Stimulated activated CD4-positive, alpha-beta T cell treated with anti-CD3 and anti-CD28 coated beads, TNF-alpha, amount 100 ng/mL, for 1 hour (primary cell): ENCODE data around the gene RUNDC3A.

Experiments
- DNase-seq, 3 donors: peaks; one replicate each; pipeline ENCODE4 v3.0.0-alpha.2; 2020; ENCODE audit warnings: low read depth in 3 of 3, low spot score in 1 of 3

Gene RUNDC3A

GRCh38 chr17:44308320-44308818, at the start of gene RUNDC3A:
RUNDC3A (plus strand) TSS chr17:44308601; CDS start chr17:44308833, 232 bp downstream.
- DNase-seq = peak; percentile 59 to 83 (median 66)

GRCh38 chr17:44258811-44259351, 49.5 kb upstream of the RUNDC3A start:
- DNase-seq = no peak

DNA sequence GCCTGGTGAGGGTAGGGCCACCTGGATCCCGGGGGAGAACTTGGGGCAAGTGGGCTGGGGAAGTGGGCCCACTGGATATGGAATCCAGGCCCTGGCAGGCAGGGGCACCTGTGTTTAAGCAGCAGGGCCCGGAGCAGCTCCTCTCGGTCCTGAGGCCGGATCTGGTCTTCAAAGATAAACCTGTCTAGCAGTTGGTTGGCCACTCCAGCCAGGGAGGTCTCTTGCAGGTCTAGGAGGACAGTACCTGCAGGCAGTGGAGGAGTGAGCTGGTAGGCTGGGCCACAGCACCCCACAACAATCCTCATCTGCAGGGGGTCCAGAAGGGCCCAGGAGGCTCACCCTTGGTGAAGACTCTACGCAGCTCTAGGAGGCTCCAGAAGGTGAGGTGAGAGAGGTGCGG, 48.1 kb upstream of the RUNDC3A start:
- no peak for DNase-seq

DNA sequence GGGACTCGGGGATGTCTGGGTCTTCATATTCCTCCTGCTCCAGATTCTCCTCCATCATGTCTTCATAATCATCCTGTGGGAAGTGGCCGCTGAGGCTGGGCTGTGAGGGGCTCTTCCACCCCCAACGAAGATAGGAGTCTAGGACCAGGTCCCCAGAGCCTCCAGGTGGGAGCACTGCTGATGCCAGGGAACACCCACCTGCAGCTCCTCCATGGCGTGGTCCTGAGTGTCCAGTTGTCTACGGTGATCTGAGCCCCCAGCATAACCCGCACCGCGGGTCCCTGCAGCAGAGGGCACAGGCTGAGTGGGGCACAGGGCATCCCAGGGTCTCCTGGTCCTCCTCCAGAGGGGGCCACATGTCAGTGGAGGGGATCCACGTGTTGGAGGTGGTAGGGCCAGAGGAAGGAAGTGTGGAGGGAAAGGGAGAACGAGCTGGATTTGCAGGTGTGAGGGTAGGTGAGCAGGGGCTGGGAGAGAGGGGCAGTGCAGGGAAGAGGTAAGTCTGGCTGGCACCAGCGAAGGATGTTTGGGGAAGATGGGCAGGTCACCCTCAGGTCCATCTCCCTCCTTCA, 45.7 kb upstream of the RUNDC3A start:
- no peak for DNase-seq

GRCh38 chr17:44263345-44263902, 45.0 kb upstream of the RUNDC3A start:
- no peak for DNase-seq

DNA sequence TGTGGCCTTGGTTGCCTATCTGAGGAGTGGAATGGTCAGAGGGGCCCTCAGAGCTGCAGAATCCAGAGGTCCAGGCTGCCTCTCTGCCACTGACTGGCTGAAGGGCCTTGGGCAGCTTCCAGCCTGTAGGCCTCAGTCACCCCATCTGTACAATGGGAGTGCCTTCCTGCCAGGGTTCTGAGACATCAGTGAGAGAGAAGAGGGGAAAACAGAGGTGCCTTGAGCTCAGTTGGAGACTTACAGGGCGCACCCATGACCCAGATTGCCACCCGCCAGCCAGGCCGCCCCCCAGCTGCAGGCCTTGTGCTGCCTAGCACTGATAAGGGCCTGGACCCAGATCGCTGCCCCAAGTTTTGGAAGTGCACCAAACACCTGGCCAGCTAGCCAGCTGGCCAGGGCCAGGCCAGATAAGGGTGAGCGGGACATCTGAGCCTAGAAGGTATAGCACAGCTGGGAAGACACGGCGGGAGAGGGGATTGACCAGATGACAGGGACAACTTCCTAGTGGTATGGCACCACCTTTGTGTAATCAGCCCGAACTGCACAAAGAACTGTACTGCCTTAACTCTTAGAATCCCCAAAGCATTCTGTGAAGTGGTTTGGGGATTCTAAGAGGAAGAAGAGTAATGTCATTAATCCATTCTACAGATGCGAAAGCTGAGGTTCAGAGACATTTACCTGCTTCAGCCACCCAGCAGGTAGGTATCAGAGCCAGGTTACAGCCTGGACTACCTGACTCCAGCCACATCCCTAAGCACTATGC, 41.8 kb upstream of the RUNDC3A start:
- DNase-seq = no peak

DNA sequence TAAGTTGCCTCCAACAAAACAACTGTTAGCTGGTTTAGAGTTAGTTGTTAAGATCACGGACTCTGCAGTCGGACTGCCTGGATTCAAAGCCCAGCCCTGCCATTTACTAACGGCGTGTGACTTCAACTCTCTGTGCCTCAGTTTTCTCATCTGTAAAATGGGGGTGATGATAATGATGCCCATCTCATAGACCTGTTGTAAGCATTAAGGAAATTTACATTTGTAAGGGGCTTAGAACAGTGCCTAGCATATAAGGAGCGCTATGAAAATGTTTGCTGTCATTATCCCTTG, 41.3 kb upstream of the RUNDC3A start:
- no peak for DNase-seq

- no peak for DNase-seq
Observed at GRCh38 chr17:44267818-44268490, 40.4 kb upstream of the RUNDC3A start, which contains the start of gene SLC4A1. SLC4A1 (minus strand) TSS chr17:44268135; CDS start chr17:44262866, 5,269 bp downstream.

- DNase-seq = no peak
Observed at GRCh38 chr17:44268709-44269534, 39.5 kb upstream of the RUNDC3A start.

GRCh38 chr17:44269535-44270240, 38.7 kb upstream of the RUNDC3A start:
- no peak for DNase-seq

GRCh38 chr17:44272321-44272951, 36.0 kb upstream of the RUNDC3A start:
- DNase-seq = no peak

DNA sequence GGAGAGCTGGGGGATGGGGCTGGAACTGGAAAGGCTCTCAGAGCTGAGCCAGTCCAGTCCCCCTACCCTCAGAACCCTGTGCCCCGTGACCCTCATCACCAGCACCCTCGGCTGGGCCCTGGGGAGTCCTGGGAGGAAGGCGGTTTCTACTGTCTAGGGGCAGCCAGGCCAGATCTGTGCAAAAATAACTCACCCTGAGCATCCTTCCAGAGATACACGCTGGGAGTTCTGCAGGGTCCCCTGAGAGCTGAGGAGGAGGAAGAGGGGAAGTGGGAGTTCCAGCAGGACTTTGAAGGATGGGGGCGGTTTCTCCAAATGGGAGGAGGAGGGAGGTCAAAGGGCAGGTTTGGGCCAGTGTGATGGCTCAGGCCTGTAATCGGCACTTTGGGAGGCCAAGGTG, 35.4 kb upstream of the RUNDC3A start:
- no peak for DNase-seq

- DNase-seq = no peak
Observed at GRCh38 chr17:44273607-44274006, 34.8 kb upstream of the RUNDC3A start.

- DNase-seq = no peak
Observed at GRCh38 chr17:44277976-44278375, 30.4 kb upstream of the RUNDC3A start.

DNA sequence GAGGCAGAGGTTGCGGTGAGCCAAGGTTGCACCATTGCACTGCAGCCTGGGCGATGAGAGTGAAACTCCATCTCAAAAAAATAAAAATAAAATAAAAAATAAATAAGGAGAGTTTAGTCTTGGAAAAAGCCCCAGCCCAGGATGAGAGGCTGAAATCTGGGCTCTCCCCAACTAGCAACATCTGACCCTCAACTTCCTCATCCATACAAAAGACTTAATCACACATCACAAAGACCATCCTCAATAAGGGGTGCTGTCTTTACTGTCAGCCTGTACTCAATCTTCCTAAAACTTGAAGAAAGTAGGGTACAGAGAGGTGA, 29.1 kb upstream of the RUNDC3A start:
- DNase-seq = no peak

- DNase-seq = no peak
Observed at GRCh38 chr17:44279666-44280391, 28.6 kb upstream of the RUNDC3A start.

DNA sequence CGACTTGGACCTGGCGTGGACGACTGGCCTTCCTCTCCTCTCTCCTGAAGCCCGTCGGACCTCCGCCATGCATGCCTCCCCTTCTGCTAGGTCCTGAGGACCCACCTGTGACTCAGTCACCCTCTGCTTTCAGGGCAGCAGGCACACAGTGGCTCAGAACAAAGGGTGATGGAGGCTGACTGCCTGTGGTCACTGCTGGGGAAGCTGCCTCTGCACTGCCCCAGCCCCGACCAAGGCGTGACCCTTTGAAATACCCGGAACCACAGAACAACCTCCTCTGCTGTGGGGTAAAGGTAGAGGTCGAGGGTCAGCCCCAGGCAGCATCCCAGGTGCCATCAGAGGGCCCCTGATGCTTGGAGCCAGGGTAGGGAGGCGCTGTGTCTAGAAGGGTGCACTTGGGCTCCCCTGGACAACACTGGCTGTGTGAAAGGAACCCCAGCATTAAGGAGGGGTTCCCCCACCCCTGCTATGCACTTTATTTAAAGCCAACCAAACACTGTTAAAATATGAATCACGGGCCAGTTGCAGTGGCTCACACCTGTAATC, 27.9 kb upstream of the RUNDC3A start:
- no peak for DNase-seq

- no peak for DNase-seq
Observed at GRCh38 chr17:44281570-44281969, 26.8 kb upstream of the RUNDC3A start.

- DNase-seq = no peak
Observed at GRCh38 chr17:44282264-44282663, 26.1 kb upstream of the RUNDC3A start.
